ENCODE data around the gene PABPN1.

The PABPN1 gene

DNA sequence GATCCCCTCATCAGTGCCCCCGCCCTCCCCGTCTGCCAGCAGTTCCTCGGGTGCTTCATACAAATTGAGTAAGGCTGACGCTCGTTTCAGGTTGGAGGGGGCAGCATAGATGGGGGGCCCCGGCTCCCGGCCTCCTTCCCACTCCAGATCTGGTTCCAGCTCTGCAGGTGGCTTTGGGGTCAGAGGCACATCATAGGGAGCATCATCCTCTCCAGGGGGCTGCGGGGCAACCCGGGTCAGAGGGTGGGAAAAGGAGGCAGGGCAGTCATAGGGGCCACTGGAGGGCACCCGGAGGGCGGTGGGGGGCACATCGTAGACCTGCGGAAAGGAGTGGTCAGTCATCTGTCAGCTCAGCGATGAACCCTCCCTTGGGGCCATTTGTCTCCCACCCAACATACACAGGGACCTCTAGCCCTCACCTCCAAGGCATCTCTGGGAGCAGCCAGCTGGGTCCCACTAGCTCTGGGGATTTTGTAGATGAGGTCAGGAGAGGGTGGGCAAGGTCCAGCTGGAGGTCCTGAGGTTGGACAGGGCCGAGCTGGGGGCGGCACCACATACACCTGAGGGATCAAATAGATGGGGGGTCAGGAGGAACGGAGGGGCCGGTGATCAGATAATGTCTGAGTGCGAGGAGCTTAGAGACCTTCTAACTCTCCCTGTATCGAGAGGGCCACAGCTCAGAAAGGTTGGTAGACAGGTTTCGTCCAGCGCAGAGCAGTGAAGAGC is 38.6 kb downstream of the PABPN1 start:
- DNase-seq, result no peak

DNA sequence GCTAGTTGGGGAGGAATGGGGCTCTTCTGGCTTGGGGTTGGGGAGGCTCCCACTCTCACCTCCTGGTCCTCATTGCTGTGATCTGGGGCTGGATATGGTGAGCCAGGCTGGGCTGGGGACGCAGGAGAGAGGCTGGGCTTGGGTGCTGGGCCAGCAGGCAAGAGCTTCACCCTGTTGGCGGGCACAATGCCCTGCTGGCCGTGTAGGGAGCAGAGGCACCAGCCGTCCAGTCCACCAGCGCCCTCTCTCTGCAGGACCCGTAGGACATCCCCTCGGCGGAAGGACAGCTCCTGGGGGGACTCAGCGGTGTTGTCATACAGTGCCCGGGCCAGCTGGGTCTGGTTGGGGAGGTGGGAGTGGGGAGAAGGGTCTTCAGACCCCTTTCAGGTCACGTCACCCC is 39.2 kb downstream of the PABPN1 start:
- DNase-seq, result no peak

DNA sequence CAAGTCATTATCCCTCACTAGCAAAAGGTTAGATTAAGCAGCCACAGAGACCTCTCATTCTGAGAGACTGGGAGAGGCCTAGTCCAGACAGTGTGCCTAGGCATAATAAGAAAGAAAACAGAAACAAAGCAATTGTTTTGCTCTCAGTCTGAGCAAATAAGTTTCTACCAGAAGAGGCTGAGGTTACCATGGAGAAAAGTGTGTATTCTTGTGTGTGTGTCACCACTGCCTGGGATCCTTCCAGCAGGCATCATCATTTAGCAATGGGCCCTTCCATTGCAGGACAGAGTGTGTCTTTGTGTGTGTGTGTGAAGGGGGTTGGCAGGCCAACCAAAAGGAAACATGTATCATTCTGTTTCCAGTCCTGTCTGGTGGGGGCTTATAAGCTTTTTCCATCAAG is 40.1 kb downstream of the PABPN1 start:
- no peak for DNase-seq

DNA sequence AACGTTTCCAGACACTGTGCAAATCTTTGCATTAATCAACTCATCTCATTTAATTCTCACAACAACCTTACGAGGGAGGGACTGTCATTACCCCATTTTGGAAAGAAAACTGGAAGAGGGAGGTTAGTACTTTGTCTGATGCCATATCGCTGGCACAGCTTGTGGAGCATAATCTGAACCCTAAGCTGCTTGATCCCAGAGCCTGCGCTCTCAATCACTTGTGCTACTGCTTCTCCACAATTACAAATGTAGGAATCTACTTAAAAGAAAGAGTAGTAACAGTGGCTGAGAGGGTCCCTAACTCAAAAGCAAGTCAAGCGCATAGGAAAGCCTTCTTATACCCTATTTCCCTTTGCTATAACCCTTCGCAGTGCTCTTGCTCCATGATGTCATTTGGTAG is 40.5 kb downstream of the PABPN1 start:
- no peak for DNase-seq

DNA sequence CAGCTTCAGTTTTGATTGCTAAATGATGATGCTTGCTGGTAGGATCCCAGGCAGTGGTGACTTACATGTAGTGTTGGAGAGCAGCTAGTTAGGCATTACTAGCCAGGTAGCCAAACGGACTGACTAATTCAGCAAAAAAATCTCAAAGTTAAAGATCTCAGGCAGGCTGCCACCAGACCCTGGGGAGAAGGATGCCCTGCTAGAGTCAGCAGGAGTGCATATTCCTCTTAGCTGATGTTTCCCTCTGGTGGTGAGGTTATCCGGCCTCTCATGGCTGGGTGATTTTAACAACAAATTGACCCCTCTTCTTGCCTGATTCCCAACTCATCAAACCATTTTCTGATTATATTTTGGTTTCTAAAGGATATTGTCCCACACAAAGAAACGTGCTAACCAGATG is 40.9 kb downstream of the PABPN1 start:
- no peak for DNase-seq

DNA sequence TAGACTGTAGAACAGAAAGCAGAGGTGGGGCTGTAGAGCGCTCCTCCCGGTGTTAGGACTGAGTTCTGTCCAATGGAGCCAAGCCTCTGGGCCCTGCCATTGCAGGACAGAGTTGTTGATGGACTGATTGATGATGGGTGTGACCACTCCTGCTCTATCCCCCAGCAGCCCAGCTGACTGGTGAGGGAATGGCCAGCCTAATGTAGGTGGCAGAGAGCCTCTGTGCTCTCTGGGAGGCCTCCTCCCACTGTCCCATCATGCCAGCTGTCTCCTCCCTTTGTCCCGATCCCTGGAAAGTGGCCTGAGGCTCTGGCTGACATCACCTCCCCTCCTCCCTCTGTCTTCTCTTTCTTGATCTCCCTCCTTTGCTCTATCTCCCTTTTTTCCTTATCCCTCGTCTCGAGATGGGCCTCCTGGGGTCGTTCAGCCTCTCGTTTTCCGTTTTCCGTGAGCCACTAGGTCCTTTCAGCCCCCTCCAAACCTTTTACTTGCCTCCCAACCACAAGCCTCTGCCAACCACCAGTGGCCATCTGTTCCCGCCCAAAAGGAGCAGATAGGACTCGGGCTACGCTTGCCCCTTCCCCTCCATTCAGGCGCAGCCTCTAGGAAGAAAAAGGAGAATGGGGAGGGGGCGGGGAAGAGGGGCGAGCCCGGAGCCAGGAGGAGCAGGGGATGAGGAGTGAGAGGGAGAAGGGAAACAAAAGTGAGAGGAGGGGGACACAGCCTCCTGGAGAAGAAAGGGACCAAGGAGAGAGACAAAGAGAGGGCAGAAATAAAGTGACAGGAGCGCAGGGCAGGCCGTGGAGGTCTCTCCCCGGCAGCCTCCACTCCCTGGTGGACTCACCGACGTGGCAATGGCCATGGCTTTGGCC is 43.1 kb downstream of the PABPN1 start:
- DNase-seq, result no peak

DNA sequence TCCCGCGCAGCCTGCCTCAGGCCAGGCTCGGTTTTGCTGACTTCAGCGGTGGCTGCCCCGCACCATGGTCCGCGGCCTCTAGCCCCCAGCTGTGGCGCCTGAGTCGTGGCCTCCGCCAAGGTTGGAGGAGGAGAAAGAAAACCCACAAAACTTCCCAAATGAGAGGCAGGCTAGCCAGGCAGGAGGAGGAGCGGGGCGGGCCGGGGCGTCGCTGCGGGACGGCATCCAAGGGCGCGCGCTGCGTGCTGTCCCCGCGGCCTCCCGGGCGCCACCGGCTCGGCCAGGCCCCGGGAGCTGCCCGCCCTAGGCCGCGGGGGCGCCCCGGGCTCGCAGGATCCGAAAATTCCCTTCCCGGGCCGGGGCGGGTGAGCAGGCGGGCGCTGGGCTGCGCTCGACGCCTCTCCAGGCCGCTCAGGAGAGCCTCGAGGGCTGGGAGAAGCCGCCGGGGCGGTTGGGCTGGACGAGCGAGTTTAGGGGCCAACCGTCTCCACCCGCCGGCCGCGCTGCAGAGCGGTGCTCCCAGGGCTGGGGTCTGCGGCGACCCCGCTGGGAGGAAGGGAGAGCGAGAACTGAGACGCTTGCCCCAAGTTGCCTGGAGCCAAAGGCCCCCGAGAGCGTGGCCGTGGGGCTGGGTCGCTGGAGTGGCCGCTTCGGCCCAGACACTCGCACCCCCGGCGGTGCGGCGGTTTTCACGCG is 43.9 kb downstream of the PABPN1 start, which contains the start of gene EFS:
EFS (minus strand) TSS at position 137 of the 696 bp plus-strand sequence. CDS start 147 bp downstream, outside the sequence.
- no peak for DNase-seq

DNA sequence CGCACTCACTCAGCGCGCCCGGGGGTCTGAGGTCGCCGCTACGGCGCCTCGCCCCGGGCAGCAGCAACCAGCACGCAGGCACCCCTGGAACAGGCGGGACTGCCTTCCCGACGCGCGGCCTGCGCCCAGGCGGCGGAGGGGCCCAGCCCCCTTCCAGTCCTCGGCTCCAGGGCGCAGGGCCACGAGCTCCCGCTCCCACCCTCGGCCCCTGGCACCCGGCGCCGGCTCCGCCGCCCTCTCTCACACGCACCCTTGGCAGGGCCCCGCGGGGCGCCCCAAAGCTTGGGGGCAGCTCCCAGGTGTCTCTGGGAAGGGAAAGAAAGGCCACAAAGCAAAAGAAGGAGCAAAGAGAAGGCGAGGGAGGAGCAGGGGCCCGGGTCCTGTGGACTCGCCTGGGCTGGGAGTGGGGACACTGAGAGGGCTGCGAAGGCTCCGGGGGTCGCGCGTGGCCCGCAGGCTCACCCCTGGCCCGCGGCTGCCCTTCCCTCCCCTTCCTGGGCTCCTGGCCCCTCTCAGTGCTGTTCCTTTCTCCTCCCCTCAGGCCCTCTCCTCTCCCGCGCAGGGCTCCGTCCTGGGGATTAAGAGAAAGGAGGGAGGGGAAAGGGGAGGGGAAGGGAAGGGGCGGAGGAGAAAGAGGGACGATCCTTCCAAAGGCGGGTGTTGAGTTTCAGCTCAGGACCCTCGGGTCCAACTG is 44.6 kb downstream of the PABPN1 start:
- DNase-seq, result no peak

DNA sequence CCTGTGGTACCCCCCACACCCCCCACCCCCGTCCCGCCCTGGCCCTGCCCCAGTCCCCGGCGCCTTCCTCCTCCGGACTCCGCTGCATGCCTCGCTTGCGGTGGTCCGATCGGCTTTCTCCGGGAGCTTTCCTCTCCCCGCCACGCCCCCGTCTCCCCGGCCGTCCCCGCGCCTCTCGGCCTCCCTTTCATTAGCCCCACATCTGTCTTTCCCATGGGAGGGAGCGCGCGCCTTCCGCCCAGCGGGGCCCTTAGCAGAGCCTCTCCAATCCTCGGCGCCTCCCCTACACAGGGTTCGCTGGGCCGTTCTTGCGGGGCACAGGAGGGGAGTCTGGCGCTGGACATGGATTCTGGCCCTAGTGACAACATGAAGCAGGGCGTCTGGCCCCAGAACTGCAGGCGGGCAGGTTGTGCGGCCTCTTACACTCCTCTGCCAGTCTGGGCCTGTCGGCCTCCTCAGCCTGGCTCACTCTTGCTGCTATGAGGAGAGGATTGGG is 45.2 kb downstream of the PABPN1 start:
- no peak for DNase-seq

DNA sequence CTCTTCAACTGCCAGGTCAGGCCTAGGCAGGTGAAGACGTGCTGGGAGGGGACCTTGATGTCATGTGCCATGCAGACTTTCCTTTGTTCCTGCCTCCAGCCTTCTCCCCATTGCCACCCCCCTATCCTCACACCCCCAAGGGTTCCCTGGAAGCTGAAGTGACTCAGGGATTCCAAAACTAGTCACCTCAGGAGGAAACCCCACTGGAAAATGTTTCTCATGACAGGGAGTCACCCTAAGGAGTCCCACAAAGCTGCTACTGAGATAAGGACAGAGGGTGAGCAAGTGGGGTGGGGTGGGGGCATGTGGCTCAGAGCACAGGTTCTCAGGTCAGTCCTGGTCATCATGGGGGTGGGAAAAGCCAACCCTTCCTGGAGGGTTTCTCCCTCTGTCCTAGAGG is 49.0 kb downstream of the PABPN1 start:
- no peak for DNase-seq

DNA sequence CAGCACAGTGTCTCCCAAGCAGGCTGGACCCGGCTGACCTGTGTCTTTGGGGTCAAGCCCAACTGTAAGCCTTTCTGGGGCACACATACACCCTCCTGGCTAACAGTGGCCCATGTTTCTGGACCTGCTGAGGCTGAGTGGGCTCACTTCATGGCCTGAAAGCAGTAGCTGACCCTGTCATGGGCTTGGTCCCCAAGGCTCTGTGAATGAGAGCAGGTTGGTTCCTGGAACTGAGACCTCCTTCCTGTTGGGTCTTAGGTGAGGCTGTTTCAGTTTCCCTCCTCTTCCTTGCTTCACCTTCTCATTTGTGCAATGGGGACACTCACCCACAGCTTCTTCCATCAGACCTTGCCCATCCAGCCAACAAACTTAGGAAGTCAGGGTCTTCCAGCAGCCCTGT is 50.6 kb downstream of the PABPN1 start:
- no peak for DNase-seq

DNA sequence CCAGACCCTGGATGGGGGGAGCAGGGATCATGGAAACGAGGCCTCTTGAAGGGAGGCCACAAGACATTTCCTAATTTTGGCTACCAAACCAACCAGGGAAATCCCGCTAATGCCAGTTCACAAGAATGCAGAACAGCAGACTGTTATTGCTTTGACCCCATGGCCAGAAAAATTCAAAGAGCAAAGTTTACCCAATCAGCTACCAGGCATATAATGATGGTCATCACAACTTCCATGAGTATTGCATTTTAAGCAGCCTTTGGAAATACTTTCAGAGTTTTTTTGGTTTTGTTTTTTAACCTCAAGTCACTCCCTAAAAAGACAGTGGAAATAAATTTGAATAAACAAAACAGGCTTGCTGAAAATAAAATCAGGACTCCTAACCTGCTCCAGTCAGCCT is 51.3 kb downstream of the PABPN1 start, which contains the start of gene IL25:
IL25 (plus strand) TSS at position 301 of the 400 bp plus-strand sequence.
- DNase-seq, result no peak

DNA sequence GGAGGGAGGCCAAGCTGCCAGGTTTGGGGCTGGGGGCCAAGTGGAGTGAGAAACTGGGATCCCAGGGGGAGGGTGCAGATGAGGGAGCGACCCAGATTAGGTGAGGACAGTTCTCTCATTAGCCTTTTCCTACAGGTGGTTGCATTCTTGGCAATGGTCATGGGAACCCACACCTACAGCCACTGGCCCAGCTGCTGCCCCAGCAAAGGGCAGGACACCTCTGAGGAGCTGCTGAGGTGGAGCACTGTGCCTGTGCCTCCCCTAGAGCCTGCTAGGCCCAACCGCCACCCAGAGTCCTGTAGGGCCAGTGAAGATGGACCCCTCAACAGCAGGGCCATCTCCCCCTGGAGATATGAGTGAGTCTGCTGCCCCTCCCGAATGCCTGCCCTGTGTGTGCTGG is 51.8 kb downstream of the PABPN1 start:
- DNase-seq, result no peak
